HG03064 (cell line): ENCODE results near the gene KMT5B.

Experiments used
- ATAC-seq: cut with Tn5 transposase; IDR thresholded peaks from one replicate; pipeline ENCODE4 v1.9.1; 2021; ENCODE audit warnings: low read depth; ENCODE audit not compliant: unreplicated experiment

The KMT5B gene

GRCh38 chr11:68122936-68123539 lies 90.1 kb downstream of the KMT5B start:
- no peak for ATAC-seq

DNA sequence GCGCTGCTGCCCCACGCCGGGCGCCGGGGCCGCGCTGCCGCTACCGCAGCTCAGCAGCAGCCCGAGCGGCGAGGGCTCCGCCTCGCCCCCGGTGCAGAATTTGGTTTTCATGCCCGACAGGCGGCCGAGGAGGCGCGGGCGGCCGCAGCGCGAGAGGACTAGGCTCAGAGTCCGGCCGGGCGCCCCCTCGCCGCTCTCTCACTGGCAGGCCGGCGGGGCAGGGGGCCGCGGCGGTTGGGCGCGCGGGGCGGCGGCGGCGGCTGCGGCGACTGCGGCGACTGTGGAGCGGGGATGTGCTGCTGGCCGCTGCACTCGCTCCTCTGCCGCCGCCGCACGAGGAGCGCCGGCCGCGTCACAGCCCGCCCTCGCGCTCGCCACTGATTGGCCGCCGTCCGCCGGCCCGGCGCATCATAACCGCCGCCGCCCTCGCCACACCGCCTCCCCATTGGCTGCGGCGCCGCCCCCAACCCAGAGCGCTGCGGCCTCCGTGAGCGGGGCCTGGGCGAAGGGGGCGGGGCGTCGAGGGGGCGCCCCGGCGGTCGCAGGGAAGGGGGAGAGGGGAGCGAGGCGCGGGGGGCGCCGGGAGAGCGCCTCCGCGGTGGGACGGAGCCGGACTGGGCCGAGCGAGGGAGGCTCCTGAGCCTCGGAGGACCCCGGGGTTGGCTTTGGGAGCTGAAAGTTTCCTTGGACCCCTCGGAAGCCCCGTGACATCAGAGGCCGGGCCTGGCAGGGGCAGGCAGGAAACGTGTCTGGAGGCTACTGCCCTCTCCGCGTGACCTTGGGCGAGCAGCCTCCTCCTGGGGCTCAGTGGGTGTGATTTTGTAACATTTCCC lies 91.8 kb downstream of the KMT5B start, which contains the start of gene CHKA:
CHKA (minus strand) TSS at position 322 of the 833 bp plus-strand sequence; CDS start at position 111, 211 bp downstream.
- ATAC-seq = peak; percentile 67

DNA sequence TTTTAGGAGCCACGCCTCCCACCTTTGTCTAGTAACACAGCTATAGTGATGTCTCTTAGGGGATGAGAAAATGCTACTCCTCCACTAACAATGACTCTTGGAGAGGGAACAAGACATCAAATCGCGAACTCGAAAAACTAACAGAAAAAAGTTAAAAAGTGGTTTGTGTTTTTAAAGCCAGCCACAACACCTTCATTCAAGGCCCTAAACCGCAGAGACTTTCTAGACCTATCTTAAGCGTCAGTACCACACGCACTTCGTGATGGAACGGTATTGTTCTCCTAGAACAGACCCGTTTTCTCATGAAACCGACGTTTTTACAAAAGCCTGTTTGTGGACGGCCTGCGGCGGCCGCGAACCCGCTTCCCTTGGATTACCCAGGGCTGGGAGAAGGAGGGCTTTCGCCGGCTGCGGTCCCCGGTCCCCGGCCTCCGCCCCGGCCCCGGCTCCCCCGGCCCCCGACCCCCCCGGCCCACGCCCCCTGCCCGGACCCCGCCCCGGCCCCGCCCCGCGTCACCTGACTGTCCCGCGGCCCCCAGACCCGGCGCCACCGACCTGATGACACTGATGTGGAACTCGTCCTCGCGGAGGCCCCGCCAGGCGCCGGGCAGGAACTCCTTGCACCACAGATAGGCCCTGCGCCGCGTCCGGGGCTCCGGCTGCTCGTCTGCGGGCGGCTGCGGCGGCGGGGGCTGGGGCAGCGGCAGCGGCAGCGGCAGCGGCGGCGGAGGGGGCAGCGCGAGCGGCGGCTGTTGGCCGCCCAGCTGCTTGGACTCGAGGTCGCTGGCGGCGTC lies 92.6 kb downstream of the KMT5B start:
- no peak for ATAC-seq

DNA sequence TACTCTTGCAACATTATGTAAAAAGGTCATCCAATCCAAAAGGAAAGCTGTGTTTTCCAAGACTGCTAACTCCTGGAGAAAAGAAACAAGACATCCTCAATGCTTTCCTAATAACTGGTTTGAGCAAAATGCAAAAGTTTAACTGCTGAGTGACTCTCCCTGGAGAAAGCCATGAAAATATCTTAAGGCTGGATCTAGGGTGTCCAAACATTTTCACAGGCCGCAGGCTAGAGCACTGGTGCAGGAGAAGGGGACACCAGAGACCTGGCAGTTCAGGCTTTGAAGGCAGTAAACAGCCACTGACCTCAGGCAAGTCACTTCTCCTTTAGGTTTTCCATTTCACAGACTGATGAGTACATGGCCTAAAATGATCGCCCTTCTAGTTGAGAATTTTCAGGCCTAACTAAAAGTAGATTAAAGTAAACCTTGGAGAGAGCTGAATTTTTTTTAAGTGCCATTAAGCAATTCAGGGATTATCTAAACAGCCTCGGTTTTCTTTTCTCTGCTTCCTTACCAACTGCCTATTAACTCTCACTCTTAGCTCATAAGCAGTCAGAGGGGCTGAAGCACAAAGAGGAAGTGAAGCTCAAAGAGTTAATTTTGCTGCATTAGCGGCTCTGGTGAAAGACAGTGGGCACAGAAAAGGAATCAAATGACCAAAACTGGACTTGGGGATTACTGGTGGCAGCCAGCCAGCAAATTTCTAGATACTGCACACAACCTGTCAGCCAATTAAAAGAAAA lies 94.2 kb downstream of the KMT5B start:
- no peak for ATAC-seq

DNA sequence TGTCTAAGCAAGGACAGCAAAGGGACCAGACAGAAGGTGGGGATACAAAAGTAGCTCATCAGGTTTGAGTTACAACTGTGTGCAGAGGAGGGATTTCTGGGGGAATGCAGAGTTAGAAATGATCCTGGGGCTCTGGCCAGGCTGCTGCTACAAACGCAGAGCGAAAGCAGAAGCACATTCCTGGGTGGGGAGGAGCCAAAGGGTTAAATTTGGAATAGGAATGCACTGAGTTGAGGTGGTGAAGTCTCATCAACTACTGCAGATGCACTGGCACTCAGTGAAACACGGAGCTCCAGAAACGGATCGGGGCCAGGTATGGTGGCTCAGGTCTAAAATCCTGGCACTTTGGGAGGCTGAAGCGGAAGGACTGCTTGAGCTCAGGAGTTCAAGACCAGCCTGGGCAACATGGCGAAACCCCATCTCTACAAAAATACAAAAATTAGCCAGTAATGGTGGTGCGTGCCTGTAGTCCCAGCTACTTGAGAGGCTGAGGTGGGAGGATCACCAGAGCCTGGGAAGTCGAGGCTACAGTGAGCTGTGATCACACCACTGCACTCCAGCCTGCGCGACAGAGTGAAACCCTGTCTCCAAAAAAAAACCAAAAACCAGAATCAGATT lies 95.1 kb downstream of the KMT5B start:
- no peak for ATAC-seq

- ATAC-seq = no peak
Measured at GRCh38 chr11:68116974-68117373, 96.1 kb downstream of the KMT5B start.

DNA sequence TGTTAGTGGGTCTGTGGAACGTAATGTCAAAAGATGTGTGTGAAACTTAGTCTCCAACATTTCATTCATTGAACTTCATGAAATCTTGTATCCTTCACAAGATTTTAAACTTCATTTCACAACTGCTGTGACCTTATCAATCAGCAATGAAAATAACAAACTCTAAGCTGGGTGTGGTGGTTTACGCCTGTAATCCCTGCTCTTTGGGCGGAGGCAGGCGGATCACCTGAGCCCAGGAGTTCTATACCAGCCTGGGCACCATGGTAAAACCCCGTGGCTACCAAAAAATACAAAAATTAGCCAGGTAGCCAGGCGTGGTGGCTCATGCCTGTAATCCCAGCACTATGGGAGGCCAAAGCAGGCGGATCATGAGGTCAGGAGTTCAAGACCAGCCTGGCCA lies 97.0 kb downstream of the KMT5B start:
- no peak for ATAC-seq

- no peak for ATAC-seq
Measured at GRCh38 chr11:68115285-68115684, 97.8 kb downstream of the KMT5B start.

DNA sequence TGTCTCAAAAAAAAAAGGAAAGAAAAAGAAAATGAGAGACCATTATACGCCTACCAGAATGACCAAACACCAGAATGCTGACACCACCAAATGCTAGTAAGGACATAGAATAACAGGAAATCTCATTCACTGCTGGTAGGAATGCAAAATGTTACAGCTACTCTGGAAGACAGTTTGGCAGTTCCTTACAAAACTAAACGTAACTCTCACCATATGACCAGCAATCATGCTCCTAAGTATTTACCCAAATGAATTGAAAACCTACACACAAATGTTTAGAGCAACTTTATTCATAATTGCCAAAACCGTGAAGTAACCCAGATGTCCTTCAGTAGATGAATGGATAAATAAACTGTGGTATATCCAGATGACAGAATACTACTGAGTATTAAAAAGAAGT lies 99.1 kb downstream of the KMT5B start:
- ATAC-seq = no peak

GRCh38 chr11:68107689-68108088 lies 105.4 kb downstream of the KMT5B start:
- ATAC-seq = no peak

GRCh38 chr11:68106165-68106940 lies 106.7 kb downstream of the KMT5B start:
- no peak for ATAC-seq
